HUES6 (cell line): Measurements from ENCODE around the gene S100A14.
A peak's percentile ranks its signal among the peaks of the same experiment; 100 is the strongest.

Experiments
- H3K27ac ChIP-seq: 2 replicates; pipeline ENCODE4 v1.7.0; 2013; ENCODE audit warnings: low read depth, mild to moderate bottlenecking, low read length, inconsistent platforms
- H3K27me3 ChIP-seq: 2 replicates; pipeline ENCODE4 v1.6.1; 2013; ENCODE audit warnings: low read length; ENCODE audit not compliant: control insufficient read depth, insufficient read depth
- H3K36me3 ChIP-seq: 2 replicates; pipeline ENCODE4 v1.6.1; 2013; ENCODE audit warnings: low read length; ENCODE audit not compliant: control insufficient read depth, insufficient read depth
- H3K4me1 ChIP-seq: 2 replicates; pipeline ENCODE4 v1.6.1; 2013; ENCODE audit warnings: low read length; ENCODE audit not compliant: control insufficient read depth, insufficient read depth
- H3K4me3 ChIP-seq: 2 replicates; pipeline ENCODE4 v1.5.1; 2013; ENCODE audit warnings: low read depth, low read length
- H3K9ac ChIP-seq: one replicate; pipeline ENCODE4 v1.6.1; 2013; ENCODE audit warnings: mild to moderate bottlenecking, low read length
- H3K9me3 ChIP-seq: 2 replicates; pipeline ENCODE4 v1.6.1; 2013; ENCODE audit warnings: low read depth, low read length; ENCODE audit not compliant: control insufficient read depth, insufficient read depth

The S100A14 gene

DNA sequence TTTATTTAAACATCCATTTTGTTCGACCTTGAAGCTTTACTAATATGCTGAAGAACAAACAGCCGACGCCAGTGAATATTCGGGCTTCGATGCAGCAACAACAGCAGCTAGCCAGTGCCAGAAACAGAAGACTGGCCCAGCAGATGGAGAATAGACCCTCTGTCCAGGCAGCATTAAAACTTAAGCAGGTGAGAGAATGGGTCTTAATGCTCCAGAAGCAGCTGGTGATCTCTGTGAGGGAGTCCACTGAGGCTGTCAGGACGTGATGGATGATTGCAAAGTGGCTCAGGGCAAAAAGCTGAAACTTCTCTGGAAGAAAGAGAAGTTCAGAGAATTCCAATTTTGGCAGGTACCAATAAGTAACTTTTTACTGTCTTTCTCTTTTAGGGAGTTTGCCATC is 22.1 kb upstream of the S100A14 start:
- no peak overlapping the region for H3K27ac ChIP-seq
- no peak overlapping the region for H3K4me3 ChIP-seq
- no peaks in the 10 kb centered on the region for H3K27me3 ChIP-seq
- no peak overlapping the region for H3K9ac ChIP-seq
- H3K4me1 ChIP-seq, result 0 out of 2 replicates have a peak, but pooled peaks cover 4% of the 10 kb centered on the region
- peaks cover 79% of the 10 kb centered on the region for H3K36me3 ChIP-seq
- no peaks in the 10 kb centered on the region for H3K9me3 ChIP-seq

DNA sequence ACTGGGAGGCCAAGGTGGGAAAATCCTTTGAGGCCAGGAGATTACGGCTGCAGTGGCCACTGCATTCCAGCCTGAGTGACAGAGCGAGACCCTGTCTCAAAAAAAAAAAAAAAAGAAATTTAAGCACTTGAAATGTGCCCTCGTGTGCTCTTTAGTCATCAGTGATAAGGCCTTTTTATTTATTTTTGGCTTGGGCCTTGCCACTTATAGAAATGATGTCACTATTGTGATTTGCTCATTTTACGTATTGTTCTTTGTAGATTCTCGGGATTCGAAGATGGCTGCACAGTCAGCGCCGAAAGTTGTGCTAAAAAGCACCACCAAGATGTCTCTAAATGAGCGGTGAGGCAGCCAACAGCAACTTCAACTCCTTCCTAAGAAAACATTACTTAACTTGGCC is 20.2 kb upstream of the S100A14 start:
- Histone ChIP-seq H3K27ac (no peak overlapping the region), H3K36me3 (peaks cover 59% of the 10 kb centered on the region), H3K27me3 (no peaks in the 10 kb centered on the region), H3K9me3 (no peaks in the 10 kb centered on the region), H3K9ac (no peak overlapping the region), H3K4me3 (no peak overlapping the region), H3K4me1 (0 out of 2 replicates have a peak, but pooled peaks cover 4% of the 10 kb centered on the region)

- H3K27me3 ChIP-seq, result no peaks in the 10 kb centered on the region
- 0 out of 2 replicates have a peak overlapping the region, but pooled peaks have one; percentile 81 for H3K4me3 ChIP-seq
- no peak overlapping the region for H3K27ac ChIP-seq
- no peaks in the 10 kb centered on the region for H3K9me3 ChIP-seq
- H3K4me1 ChIP-seq, result 0 out of 2 replicates have a peak, but pooled peaks cover 4% of the 10 kb centered on the region
- peaks cover 55% of the 10 kb centered on the region for H3K36me3 ChIP-seq
- no peak overlapping the region for H3K9ac ChIP-seq
Observed at GRCh38 chr1:153635872-153636271, 19.7 kb upstream of the S100A14 start.

GRCh38 chr1:153633754-153634665 is 17.9 kb upstream of the S100A14 start, which contains the start of gene CHTOP:
CHTOP (plus strand) TSS chr1:153634066; CDS start chr1:153636589, 2,523 bp downstream.
- H3K4me1 ChIP-seq, result peaks cover 18% of the 10 kb centered on the region; the same call in 1 of the 2 replicates
- no peaks in the 10 kb centered on the region for H3K27me3 ChIP-seq
- H3K4me3 ChIP-seq, result peak within 1 kb of the TSS; percentile 81
- peaks cover 36% of the 10 kb centered on the region for H3K36me3 ChIP-seq
- peak within 1 kb of the TSS; percentile 97 for H3K27ac ChIP-seq
- no peaks in the 10 kb centered on the region for H3K9me3 ChIP-seq
- H3K9ac ChIP-seq, result peak within 1 kb of the TSS; percentile 99

DNA sequence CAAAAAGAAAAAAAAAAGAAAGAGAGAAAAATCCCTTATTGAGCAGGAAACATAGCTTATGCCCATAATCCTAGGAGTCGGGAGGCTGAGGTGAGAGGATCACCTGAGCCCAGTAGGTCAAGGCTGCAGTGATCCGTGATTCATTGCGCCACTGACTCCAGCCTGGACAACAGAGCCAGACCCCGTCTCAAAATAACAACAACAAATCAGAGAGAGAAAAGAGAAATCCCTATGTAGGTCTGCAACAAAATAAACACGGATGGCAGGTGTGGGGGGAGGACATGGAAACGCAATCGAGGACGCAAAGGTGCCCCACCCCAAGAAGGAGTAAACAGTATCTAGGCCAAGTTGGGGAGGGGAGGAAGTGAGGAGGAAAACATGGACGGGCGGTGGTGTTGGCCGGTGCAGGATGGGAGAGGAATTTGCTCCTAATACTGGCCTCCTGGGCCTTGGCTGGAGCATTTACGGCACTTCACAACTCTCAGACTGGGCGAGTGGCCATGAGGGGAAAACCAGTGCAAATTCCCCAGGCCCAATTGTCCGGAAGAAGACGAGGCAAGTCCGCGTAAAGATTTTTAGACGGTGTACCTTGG is 17.1 kb upstream of the S100A14 start:
- no peaks in the 10 kb centered on the region for H3K27me3 ChIP-seq
- H3K4me1 ChIP-seq, result peaks cover 25% of the 10 kb centered on the region
- peak overlapping the region; percentile 5 for H3K9ac ChIP-seq
- peaks cover 28% of the 10 kb centered on the region for H3K36me3 ChIP-seq
- H3K9me3 ChIP-seq, result no peaks in the 10 kb centered on the region
- no peak overlapping the region for H3K27ac ChIP-seq
- peak overlapping the region; percentile 81 for H3K4me3 ChIP-seq

- peaks cover 37% of the 10 kb centered on the region for H3K4me1 ChIP-seq
- H3K4me3 ChIP-seq, result no peak overlapping the region
- 0 out of 2 replicates have a peak, but pooled peaks cover 3% of the 10 kb centered on the region for H3K27me3 ChIP-seq
- H3K9ac ChIP-seq, result no peak overlapping the region
- H3K27ac ChIP-seq, result no peak overlapping the region
- peaks cover 9% of the 10 kb centered on the region for H3K36me3 ChIP-seq
- no peaks in the 10 kb centered on the region for H3K9me3 ChIP-seq
Observed at GRCh38 chr1:153631047-153632022, 15.2 kb upstream of the S100A14 start.

DNA sequence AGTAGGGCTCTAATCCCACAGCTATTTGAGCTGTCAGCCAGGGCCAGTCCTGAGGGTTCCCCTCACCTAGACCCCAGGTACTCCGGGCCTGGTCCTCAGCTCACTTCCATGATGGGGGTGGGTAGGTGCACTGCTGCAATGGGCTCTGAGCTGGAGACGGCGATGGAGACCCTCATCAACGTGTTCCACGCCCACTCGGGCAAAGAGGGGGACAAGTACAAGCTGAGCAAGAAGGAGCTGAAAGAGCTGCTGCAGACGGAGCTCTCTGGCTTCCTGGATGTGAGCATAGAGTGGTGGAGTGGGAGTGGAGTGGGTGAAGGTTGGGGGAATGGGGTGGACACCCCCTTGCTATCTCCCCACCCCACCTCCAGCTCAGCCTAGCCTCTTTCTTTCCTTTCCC is 14.3 kb upstream of the S100A14 start:
- no peak overlapping the region for H3K9ac ChIP-seq
- 0 out of 2 replicates have a peak, but pooled peaks cover 3% of the 10 kb centered on the region for H3K27me3 ChIP-seq
- no peak overlapping the region for H3K27ac ChIP-seq
- H3K4me3 ChIP-seq, result no peak overlapping the region
- no peaks in the 10 kb centered on the region for H3K9me3 ChIP-seq
- peaks cover 40% of the 10 kb centered on the region for H3K4me1 ChIP-seq
- H3K36me3 ChIP-seq, result 0 out of 2 replicates have a peak, but pooled peaks cover 2% of the 10 kb centered on the region

- Histone ChIP-seq H3K36me3 (0 out of 2 replicates have a peak, but pooled peaks cover 5% of the 10 kb centered on the region), H3K4me3 (no peak overlapping the region), H3K27ac (no peak overlapping the region), H3K9me3 (no peaks in the 10 kb centered on the region), H3K9ac (peak overlapping the region; percentile 30), H3K27me3 (0 out of 2 replicates have a peak, but pooled peaks cover 3% of the 10 kb centered on the region), H3K4me1 (peaks cover 40% of the 10 kb centered on the region)
Observed at GRCh38 chr1:153629971-153630370, 13.8 kb upstream of the S100A14 start.

DNA sequence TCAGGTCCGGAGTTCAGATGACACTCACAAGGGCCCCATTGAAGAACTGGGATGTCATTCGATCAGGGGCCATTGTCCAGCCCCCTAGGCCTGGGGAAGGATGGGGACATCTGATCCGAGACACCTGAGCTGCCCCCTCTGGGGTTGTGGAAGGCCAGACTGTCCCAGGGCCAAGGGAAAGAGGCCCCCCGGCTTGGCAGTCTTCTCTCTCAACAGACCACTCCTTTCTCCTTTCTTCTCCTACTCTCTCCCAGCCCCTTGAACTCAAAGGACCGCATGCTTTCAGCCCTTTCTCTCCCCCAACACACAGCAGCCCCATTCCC is 13.2 kb upstream of the S100A14 start:
- Histone ChIP-seq H3K27me3 (0 out of 2 replicates have a peak, but pooled peaks cover 3% of the 10 kb centered on the region), H3K4me3 (no peak overlapping the region), H3K9me3 (no peaks in the 10 kb centered on the region), H3K4me1 (peaks cover 40% of the 10 kb centered on the region), H3K27ac (no peak overlapping the region), H3K36me3 (0 out of 2 replicates have a peak, but pooled peaks cover 6% of the 10 kb centered on the region), H3K9ac (no peak overlapping the region)

GRCh38 chr1:153628638-153629342 is 12.7 kb upstream of the S100A14 start:
- Histone ChIP-seq H3K4me3 (no peak overlapping the region), H3K9ac (no peak overlapping the region), H3K27ac (no peak overlapping the region), H3K27me3 (0 out of 2 replicates have a peak, but pooled peaks cover 3% of the 10 kb centered on the region), H3K4me1 (peaks cover 45% of the 10 kb centered on the region), H3K36me3 (0 out of 2 replicates have a peak, but pooled peaks cover 6% of the 10 kb centered on the region), H3K9me3 (no peaks in the 10 kb centered on the region)
